H9 (cell line): ENCODE results near the gene ATOSB. TPM values are rescaled to one million over a fixed set of nuclear protein-coding genes. Genes with fewer than 3 reads are reported as not detected.

ENCODE experiments used
- DNase-seq: peaks from one replicate; pipeline ENCODE4 v3.0.0-alpha.2; 2017
- H2AFZ ChIP-seq: one replicate; pipeline ENCODE4 v1.6.1; 2013; ENCODE audit warnings: mild to moderate bottlenecking, low read length, control low read depth, moderate library complexity
- H2AK5ac ChIP-seq: 2 replicates; pipeline ENCODE4 v1.6.1; 2013; ENCODE audit warnings: low read length, control low read depth, mixed read lengths; ENCODE audit not compliant: insufficient read length
- H2BK120ac ChIP-seq: one replicate; pipeline ENCODE4 v1.6.1; 2013; ENCODE audit warnings: low read depth, mild to moderate bottlenecking, low read length, control low read depth, inconsistent platforms; ENCODE audit not compliant: poor library complexity, severe bottlenecking
- H2BK12ac ChIP-seq: 2 replicates; pipeline ENCODE4 v1.6.1; 2013; ENCODE audit warnings: low read length, control low read depth, mixed read lengths, low read depth; ENCODE audit not compliant: insufficient read length
- H2BK15ac ChIP-seq: 2 replicates; pipeline ENCODE4 v1.6.1; 2013; ENCODE audit warnings: low read depth, low read length, control low read depth
- H2BK20ac ChIP-seq: one replicate; pipeline ENCODE4 v1.6.1; 2013; ENCODE audit warnings: low read depth, mild to moderate bottlenecking, low read length, control low read depth, inconsistent platforms; ENCODE audit not compliant: poor library complexity, severe bottlenecking
- H2BK5ac ChIP-seq: 2 replicates; pipeline ENCODE4 v1.6.1; 2013; ENCODE audit warnings: low read length, control low read depth, mixed read lengths; ENCODE audit not compliant: insufficient read length
- H3K14ac ChIP-seq: 2 replicates; pipeline ENCODE4 v1.6.1; 2013; ENCODE audit warnings: low read length, control low read depth; ENCODE audit not compliant: insufficient read depth
- H3K18ac ChIP-seq: 2 replicates; pipeline ENCODE4 v1.6.1; 2013; ENCODE audit warnings: low read depth, mild to moderate bottlenecking, mixed read lengths, low read length, control low read depth; ENCODE audit not compliant: insufficient read length
- H3K23ac ChIP-seq: 2 replicates; pipeline ENCODE4 v1.6.1; 2013; ENCODE audit warnings: low read length, control low read depth, mixed read lengths, low read depth; ENCODE audit not compliant: insufficient read length
- H3K23me2 ChIP-seq: 2 replicates; pipeline ENCODE4 v1.6.1; 2013; ENCODE audit warnings: low read depth, mild to moderate bottlenecking, mixed read lengths, low read length, control low read depth; ENCODE audit not compliant: insufficient read length, poor library complexity, severe bottlenecking
- H3K27ac ChIP-seq: 2 replicates; pipeline ENCODE4 v1.5.1; 2013; ENCODE audit warnings: low read length, control low read depth, mixed read lengths, low read depth; ENCODE audit not compliant: insufficient read length
- H3K27me3 ChIP-seq: 2 replicates; pipeline ENCODE4 v1.6.1; 2013; ENCODE audit warnings: low read length, control low read depth, inconsistent platforms; ENCODE audit not compliant: insufficient read depth
- H3K4ac ChIP-seq: 2 replicates; pipeline ENCODE4 v1.6.1; 2013; ENCODE audit warnings: low read depth, mild to moderate bottlenecking, control low read depth, inconsistent platforms, low read length, moderate library complexity
- H3K4me1 ChIP-seq: 2 replicates; pipeline ENCODE4 v1.6.1; 2013; ENCODE audit warnings: low read length, control low read depth, inconsistent platforms; ENCODE audit not compliant: insufficient read depth
- H3K4me2 ChIP-seq: 2 replicates; pipeline ENCODE4 v1.6.1; 2013; ENCODE audit warnings: low read length, control low read depth, mixed read lengths; ENCODE audit not compliant: insufficient read length, insufficient read depth
- H3K56ac ChIP-seq: 2 replicates; pipeline ENCODE4 v1.6.1; 2013; ENCODE audit warnings: low read depth, mild to moderate bottlenecking, mixed read lengths, low read length, control low read depth; ENCODE audit not compliant: insufficient read length
- H3K79me1 ChIP-seq: 2 replicates; pipeline ENCODE4 v1.6.1; 2013; ENCODE audit warnings: low read depth, mild to moderate bottlenecking, moderate library complexity, low read length, control low read depth, inconsistent platforms; ENCODE audit not compliant: insufficient read depth, poor library complexity, severe bottlenecking
- H3K79me2 ChIP-seq: 2 replicates; pipeline ENCODE4 v1.6.1; 2013; ENCODE audit warnings: low read length, control low read depth, inconsistent platforms; ENCODE audit not compliant: insufficient read depth
- H3K9ac ChIP-seq: 2 replicates; pipeline ENCODE4 v1.6.1; 2013; ENCODE audit warnings: low read length, control low read depth, mixed read lengths; ENCODE audit not compliant: insufficient read length; ENCODE audit errors: extremely low read depth
- H3K9me3 ChIP-seq: one replicate; pipeline ENCODE4 v1.6.1; 2013; ENCODE audit warnings: low read depth, low read length, inconsistent platforms; ENCODE audit not compliant: control insufficient read depth
- H3T11ph ChIP-seq: one replicate; pipeline ENCODE4 v1.6.1; 2013; ENCODE audit warnings: mild to moderate bottlenecking, low read length, control low read depth, inconsistent platforms
- H4K20me1 ChIP-seq: one replicate; pipeline ENCODE4 v1.6.1; 2013; ENCODE audit not compliant: control insufficient read depth, insufficient read length, insufficient read depth
- H4K5ac ChIP-seq: 2 replicates; pipeline ENCODE4 v1.6.1; 2013; ENCODE audit warnings: low read depth, mild to moderate bottlenecking, mixed read lengths, low read length, control low read depth; ENCODE audit not compliant: insufficient read length
- H4K8ac ChIP-seq: replicated peaks from 2 replicates; pipeline ENCODE4 v1.6.1; 2013; ENCODE audit warnings: low read length, control low read depth, mixed read lengths, low read depth; ENCODE audit not compliant: insufficient read length
- H4K91ac ChIP-seq: 2 replicates; pipeline ENCODE4 v1.6.1; 2013; ENCODE audit warnings: low read depth, mild to moderate bottlenecking, moderate library complexity, mixed read lengths, low read length, control low read depth; ENCODE audit not compliant: insufficient read length
- H3K27ac Mint-ChIP-seq, 3 experiments: 2 replicates in 2 of 3; 3 replicates in 1 of 3; pipeline ENCODE4 v1.8.0; 2020 to 2021; ENCODE audit warnings: mixed read lengths in 3 of 3, mild to moderate bottlenecking in 1 of 3, moderate library complexity in 1 of 3
- H3K27me3 Mint-ChIP-seq: 2 replicates; pipeline ENCODE4 v1.8.0; 2021; ENCODE audit warnings: low read depth, mild to moderate bottlenecking, moderate library complexity, mixed read lengths
- H3K36me3 Mint-ChIP-seq, 3 experiments: 2 replicates in 2 of 3; 3 replicates in 1 of 3; pipeline ENCODE4 v1.8.0; 2020 to 2021; ENCODE audit warnings: low read depth in 3 of 3, mixed read lengths in 3 of 3; ENCODE audit not compliant: insufficient read depth in 1 of 3
- H3K4me1 Mint-ChIP-seq, 2 experiments: 2 replicates each; pipeline ENCODE4 v1.8.0; 2020; ENCODE audit warnings: mixed read lengths in 2 of 2
- H3K4me3 Mint-ChIP-seq, 2 experiments: 2 replicates in 1 of 2; 3 replicates in 1 of 2; pipeline ENCODE4 v1.8.0; 2020 to 2021; ENCODE audit warnings: mild to moderate bottlenecking in 2 of 2, mixed read lengths in 2 of 2, moderate library complexity in 1 of 2
- H3K9me3 Mint-ChIP-seq, 2 experiments: 2 replicates in 1 of 2; 3 replicates in 1 of 2; pipeline ENCODE4 v1.8.0; 2020; ENCODE audit warnings: mild to moderate bottlenecking in 2 of 2, mixed read lengths in 2 of 2, moderate library complexity in 1 of 2
- WGBS: extraction: QIAGEN DNeasy Blood & Tissue Kit; methylation state at CpG from one replicate; pipeline ENCODE4 v1.1.7; 2013; ENCODE audit warnings: missing lambda C conversion rate, low lambda C conversion rate, mixed read lengths; ENCODE audit not compliant: insufficient read length; ENCODE audit errors: extremely low coverage; 5-methylcytosine and 5-hydroxymethylcytosine counted together
- total RNA-seq: library from RNA; stranded (reverse); gene quantifications from 2 replicates; pipeline ENCODE4 v1.2.1, GENCODE V29; 2021
- TF ChIP-seq, protein P1 (sequence below): fragments of 200-600 bp; sonication (generic); conservative IDR thresholded peaks from 3 replicates; pipeline ENCODE4 v1.8.0; 2021; ENCODE audit warnings: antibody characterized with exemption, mild to moderate bottlenecking

ATOSB gene
- total RNA-seq, 1 experiment from 2014 or later, result 5.6 TPM

DNA sequence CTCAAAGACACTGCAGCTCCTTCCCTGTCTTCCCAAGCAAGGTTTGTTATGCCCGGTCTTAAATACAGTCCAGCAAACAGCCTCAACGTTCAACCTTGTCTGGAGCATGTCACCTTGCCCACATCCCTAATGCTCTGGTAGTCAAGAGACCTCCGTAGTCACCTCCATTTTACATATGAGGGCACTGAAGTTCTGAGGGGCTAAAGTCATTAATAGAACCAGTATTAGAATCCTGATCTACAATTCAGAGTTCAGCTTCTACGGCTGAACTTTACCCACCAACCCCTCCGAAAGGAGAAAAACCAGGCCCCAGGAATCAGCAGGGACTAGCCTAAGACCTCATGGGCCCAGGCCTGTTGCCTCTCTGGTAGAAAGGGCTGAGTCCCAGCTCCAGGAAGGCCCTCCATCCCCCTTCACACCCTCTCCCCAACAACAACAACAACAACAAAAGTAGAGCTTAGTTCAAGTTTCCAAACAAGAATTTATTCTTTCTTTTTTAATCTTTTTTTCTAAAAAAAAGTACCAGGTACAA lies 11.9 kb downstream of the ATOSB start:
- Histone ChIP-seq H2BK12ac (no peak overlapping the region), H3K23ac (no peak overlapping the region), H3K14ac (peak overlapping the region; percentile 84; the same call in 1 of the 2 replicates), H4K5ac (no peak overlapping the region), H3K27ac (peak overlapping the region; percentile 72), H4K8ac (no peak overlapping the region), H3K4ac (peak overlapping the region; percentile 26; the same call in 1 of the 2 replicates), H2BK120ac (peak overlapping the region; percentile 14), H3K27me3 (no peaks in the 10 kb centered on the region), H2BK15ac (no peak overlapping the region), H2BK20ac (no peak overlapping the region), H3K4me1 (no peaks in the 10 kb centered on the region), H2AFZ (no peak overlapping the region), H2AK5ac (no peak overlapping the region), H2BK5ac (no peak overlapping the region), H4K91ac (peak overlapping the region; percentile 29), H3K56ac (no peak overlapping the region), H4K20me1 (no peaks in the 10 kb centered on the region), H3T11ph (peak overlapping the region; percentile 84), H3K4me2 (peak overlapping the region; percentile 72), H3K9me3 (no peaks in the 10 kb centered on the region), H3K79me2 (peaks cover 5% of the 10 kb centered on the region; the same call in 1 of the 2 replicates), H3K79me1 (peaks cover 9% of the 10 kb centered on the region), H3K23me2 (peaks cover 10% of the 10 kb centered on the region), H3K9ac (peak overlapping the region; percentile 29), H3K18ac (peak overlapping the region; percentile 86)
- peak overlapping the region; percentile 97 to 98 for H3K4me3 Mint-ChIP-seq
- peaks cover 12 to 19% of the 10 kb centered on the region in 2 experiments for H3K4me1 Mint-ChIP-seq
- TF ChIP-seq, protein P1, sequence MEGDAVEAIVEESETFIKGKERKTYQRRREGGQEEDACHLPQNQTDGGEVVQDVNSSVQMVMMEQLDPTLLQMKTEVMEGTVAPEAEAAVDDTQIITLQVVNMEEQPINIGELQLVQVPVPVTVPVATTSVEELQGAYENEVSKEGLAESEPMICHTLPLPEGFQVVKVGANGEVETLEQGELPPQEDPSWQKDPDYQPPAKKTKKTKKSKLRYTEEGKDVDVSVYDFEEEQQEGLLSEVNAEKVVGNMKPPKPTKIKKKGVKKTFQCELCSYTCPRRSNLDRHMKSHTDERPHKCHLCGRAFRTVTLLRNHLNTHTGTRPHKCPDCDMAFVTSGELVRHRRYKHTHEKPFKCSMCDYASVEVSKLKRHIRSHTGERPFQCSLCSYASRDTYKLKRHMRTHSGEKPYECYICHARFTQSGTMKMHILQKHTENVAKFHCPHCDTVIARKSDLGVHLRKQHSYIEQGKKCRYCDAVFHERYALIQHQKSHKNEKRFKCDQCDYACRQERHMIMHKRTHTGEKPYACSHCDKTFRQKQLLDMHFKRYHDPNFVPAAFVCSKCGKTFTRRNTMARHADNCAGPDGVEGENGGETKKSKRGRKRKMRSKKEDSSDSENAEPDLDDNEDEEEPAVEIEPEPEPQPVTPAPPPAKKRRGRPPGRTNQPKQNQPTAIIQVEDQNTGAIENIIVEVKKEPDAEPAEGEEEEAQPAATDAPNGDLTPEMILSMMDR, result no peak
- DNase-seq, result no peak
- no peaks in the 10 kb centered on the region; a peak in 1 of 5 replicates for H3K9me3 Mint-ChIP-seq
- H3K27ac Mint-ChIP-seq, result peak overlapping the region; percentile 92 to 100 (median 100)
- no peaks in the 10 kb centered on the region for H3K27me3 Mint-ChIP-seq
- peaks cover 22 to 47% (median 43%) of the 10 kb centered on the region in 3 experiments for H3K36me3 Mint-ChIP-seq
- no CpG with 5 or more reads among the region's 5 CpGs for WGBS
